Measurements from ENCODE around the gene LYSMD4.
A peak's percentile ranks its signal among the peaks of the same experiment; 100 is the strongest.

LYSMD4 gene

GRCh38 chr15:99682455-99682854, 50.8 kb downstream of the LYSMD4 start:
- H3K9ac ChIP-seq (ENCODE audit: low read depth, low read length), result no peak overlapping the region; the same call in 1 of the 2 replicates
- H3K4me1 ChIP-seq (ENCODE audit: insufficient read depth, low read length), result peaks cover 21% of the 10 kb centered on the region
- H3K4me3 ChIP-seq (ENCODE audit: low read depth in 1 of 2, low read length in 2 of 2), result no peak overlapping the region
- peak overlapping the region; percentile 59; the same call in 1 of the 2 replicates for H3K27ac ChIP-seq (ENCODE audit: low read length)
- H4K20me1 ChIP-seq (ENCODE audit: insufficient read depth, low read length), result no peaks in the 10 kb centered on the region
- H3K9me3 ChIP-seq (ENCODE audit: insufficient read depth, low read length, severe bottlenecking), result peaks cover 10% of the 10 kb centered on the region
- peak; percentile 31; the same call in 1 of the 3 replicates for ATAC-seq (ENCODE audit: insufficient read depth, low read depth)
- peaks cover 54% of the 10 kb centered on the region; the same call in 1 of the 2 replicates for H3K36me3 ChIP-seq (ENCODE audit: insufficient read depth, low read length)
- H3K79me2 ChIP-seq (ENCODE audit: insufficient read depth, low read length), result peaks cover 29% of the 10 kb centered on the region
- TF ChIP-seq CTCF (IDR thresholded peaks at IDR 0.05; ENCODE audit: borderline replicate concordance, extremely low read depth, low read length, poor library complexity, severe bottlenecking) (no peak), EZH2 (IDR thresholded peaks at IDR 0.05; ENCODE audit: borderline replicate concordance, low read depth, low read length, severe bottlenecking) (no peak)
- no peaks in the 10 kb centered on the region for H3K27me3 ChIP-seq (ENCODE audit: insufficient read depth, low read length, poor library complexity)
- no peak overlapping the region for H2AFZ ChIP-seq (ENCODE audit: low read depth, low read length)
- no peak for DNase-seq
- H3K4me2 ChIP-seq (ENCODE audit: insufficient read depth, low read length), result no peak overlapping the region

- H3K4me1 ChIP-seq (ENCODE audit: insufficient read depth, low read length), result peaks cover 21% of the 10 kb centered on the region
- H4K20me1 ChIP-seq (ENCODE audit: insufficient read depth, low read length), result no peaks in the 10 kb centered on the region
- H3K9me3 ChIP-seq (ENCODE audit: insufficient read depth, low read length, severe bottlenecking), result peaks cover 10% of the 10 kb centered on the region
- no peak overlapping the region for H3K9ac ChIP-seq (ENCODE audit: low read depth, low read length)
- no peak for TF ChIP-seq CTCF (IDR thresholded peaks at IDR 0.05; ENCODE audit: borderline replicate concordance, extremely low read depth, low read length, poor library complexity, severe bottlenecking)
- no peak for TF ChIP-seq EZH2 (IDR thresholded peaks at IDR 0.05; ENCODE audit: borderline replicate concordance, low read depth, low read length, severe bottlenecking)
- peaks cover 51% of the 10 kb centered on the region; the same call in 1 of the 2 replicates for H3K36me3 ChIP-seq (ENCODE audit: insufficient read depth, low read length)
- H3K27me3 ChIP-seq (ENCODE audit: insufficient read depth, low read length, poor library complexity), result no peaks in the 10 kb centered on the region
- ATAC-seq (ENCODE audit: insufficient read depth, low read depth) (no peak), DNase-seq (no peak)
- H3K79me2 ChIP-seq (ENCODE audit: insufficient read depth, low read length), result peaks cover 27% of the 10 kb centered on the region
- H3K27ac ChIP-seq (ENCODE audit: low read length), result peak overlapping the region; percentile 59; the same call in 1 of the 2 replicates
- H2AFZ ChIP-seq (ENCODE audit: low read depth, low read length), result no peak overlapping the region
- no peak overlapping the region for H3K4me2 ChIP-seq (ENCODE audit: insufficient read depth, low read length)
- no peak overlapping the region for H3K4me3 ChIP-seq (ENCODE audit: low read depth in 1 of 2, low read length in 2 of 2)
These were observed 51.2 kb downstream of the LYSMD4 start for GRCh38 chr15:99681990-99682389.

DNA sequence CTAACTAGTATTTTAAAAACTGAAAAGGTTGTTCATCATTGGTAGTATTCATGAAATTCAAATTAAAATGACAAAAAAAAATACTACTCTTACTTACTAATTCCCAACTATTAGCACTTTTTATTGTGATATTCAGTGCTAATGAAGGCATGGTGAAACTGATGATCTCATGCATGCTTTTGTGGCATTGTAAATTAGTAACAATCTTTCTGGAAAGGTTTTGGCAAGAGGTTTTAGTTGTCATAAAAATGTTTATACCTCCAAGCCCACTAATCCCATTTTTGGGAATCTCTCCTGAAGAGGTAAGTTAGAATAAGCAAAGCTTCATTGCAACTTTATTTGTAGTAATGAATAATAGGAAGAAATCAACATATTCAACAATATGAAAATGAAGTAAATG, 53.0 kb downstream of the LYSMD4 start:
- Histone ChIP-seq H3K36me3 (ENCODE audit: insufficient read depth, low read length) (peaks cover 52% of the 10 kb centered on the region), H3K79me2 (ENCODE audit: insufficient read depth, low read length) (peaks cover 15% of the 10 kb centered on the region), H3K4me2 (ENCODE audit: insufficient read depth, low read length) (no peak overlapping the region)

More for the DNA sequence above, 53.0 kb downstream of the LYSMD4 start:
- TF ChIP-seq CTCF (IDR thresholded peaks at IDR 0.05; ENCODE audit: borderline replicate concordance, extremely low read depth, low read length, poor library complexity, severe bottlenecking) (no peak), EZH2 (IDR thresholded peaks at IDR 0.05; ENCODE audit: borderline replicate concordance, low read depth, low read length, severe bottlenecking) (no peak)
- ATAC-seq (ENCODE audit: insufficient read depth, low read depth) (no peak), DNase-seq (no peak)
- Histone ChIP-seq H3K4me1 (ENCODE audit: insufficient read depth, low read length) (peaks cover 21% of the 10 kb centered on the region), H3K9ac (ENCODE audit: low read depth, low read length) (no peak overlapping the region), H3K4me3 (ENCODE audit: low read depth in 1 of 2, low read length in 2 of 2) (no peak overlapping the region), H2AFZ (ENCODE audit: low read depth, low read length) (no peak overlapping the region), H3K27ac (ENCODE audit: low read length) (no peak overlapping the region), H4K20me1 (ENCODE audit: insufficient read depth, low read length) (no peaks in the 10 kb centered on the region), H3K27me3 (ENCODE audit: insufficient read depth, low read length, poor library complexity) (no peaks in the 10 kb centered on the region), H3K9me3 (ENCODE audit: insufficient read depth, low read length, severe bottlenecking) (peaks cover 3% of the 10 kb centered on the region)
